Neural crest cell (in vitro differentiated cells): ENCODE data around the gene CHCHD10. TPM values are rescaled to one million over a fixed set of nuclear protein-coding genes. Genes with fewer than 3 reads are reported as not detected.

ENCODE experiments used
- DNase-seq: peaks from one replicate; pipeline ENCODE4 v3.0.0; 2021; ENCODE audit warnings: low read depth, mixed read lengths, low spot score
- H3K27ac Mint-ChIP-seq: one replicate; pipeline ENCODE4 v1.8.0; 2021; ENCODE audit warnings: mild to moderate bottlenecking, mixed read lengths; ENCODE audit not compliant: unreplicated experiment
- H3K27me3 Mint-ChIP-seq: 2 replicates; pipeline ENCODE4 v1.8.0; 2021; ENCODE audit warnings: low read depth, mild to moderate bottlenecking, mixed read lengths
- H3K36me3 Mint-ChIP-seq: 2 replicates; pipeline ENCODE4 v1.8.0; 2021; ENCODE audit warnings: low read depth, mild to moderate bottlenecking, mixed read lengths
- H3K4me1 Mint-ChIP-seq: 2 replicates; pipeline ENCODE4 v1.8.0; 2021; ENCODE audit warnings: mixed read lengths
- H3K4me3 Mint-ChIP-seq: one replicate; pipeline ENCODE4 v1.8.0; 2021; ENCODE audit warnings: mild to moderate bottlenecking, mixed read lengths
- H3K9me3 Mint-ChIP-seq: 2 replicates; pipeline ENCODE4 v1.8.0; 2021; ENCODE audit warnings: mixed read lengths
- CTCF ChIP-seq: fragments of 200-600 bp; sonication (generic); conservative IDR thresholded peaks from 2 replicates; pipeline ENCODE4 v1.5.0; 2021; ENCODE audit warnings: antibody characterized with exemption, mild to moderate bottlenecking
- total RNA-seq: library from RNA; stranded (reverse); gene quantifications from 2 replicates; pipeline ENCODE4 v1.2.1, GENCODE V29; 2021

CHCHD10 gene
- total RNA-seq, 1 donor from 2014 or later: 38.8 TPM

- DNase-seq: no peak
- Mint-ChIP-seq H3K27ac (no peak overlapping the region), H3K4me1 (peaks cover 21% of the 10 kb centered on the region), H3K4me3 (peak overlapping the region; percentile 89), H3K36me3 (peaks cover 2% of the 10 kb centered on the region), H3K9me3 (no peaks in the 10 kb centered on the region), H3K27me3 (no peaks in the 10 kb centered on the region)
- no peak for TF ChIP-seq CTCF
Observed at GRCh38 chr22:23750367-23750713, 17.4 kb downstream of the CHCHD10 start.

DNA sequence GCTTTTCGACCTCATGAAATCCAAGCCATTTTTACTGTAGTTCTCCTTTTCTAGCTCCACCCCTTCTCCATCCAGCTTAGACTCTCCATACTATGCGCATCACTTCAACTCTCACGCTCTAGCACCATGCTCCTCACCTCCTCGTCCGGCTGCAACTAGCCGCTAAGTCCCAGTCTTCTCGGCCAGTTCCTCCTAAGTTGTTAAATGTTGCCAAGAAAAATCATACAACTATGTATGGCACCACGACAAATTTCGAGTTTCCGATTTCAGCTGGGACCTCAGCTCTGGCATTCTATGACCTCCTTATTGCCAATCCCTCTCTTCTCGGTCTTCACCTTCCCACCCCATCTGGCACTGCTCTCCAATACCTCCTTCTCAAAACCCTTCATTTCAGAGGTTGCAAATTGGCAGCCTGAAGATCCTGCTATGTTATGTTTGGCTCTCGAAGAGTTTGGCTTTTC is 17.9 kb downstream of the CHCHD10 start:
- no peaks in the 10 kb centered on the region for H3K27me3 Mint-ChIP-seq
- no peak overlapping the region for H3K27ac Mint-ChIP-seq
- H3K9me3 Mint-ChIP-seq: no peaks in the 10 kb centered on the region
- TF ChIP-seq CTCF: no peak
- H3K36me3 Mint-ChIP-seq: peaks cover 7% of the 10 kb centered on the region
- DNase-seq: no peak
- H3K4me1 Mint-ChIP-seq: peaks cover 21% of the 10 kb centered on the region
- H3K4me3 Mint-ChIP-seq: peak overlapping the region; percentile 89

DNA sequence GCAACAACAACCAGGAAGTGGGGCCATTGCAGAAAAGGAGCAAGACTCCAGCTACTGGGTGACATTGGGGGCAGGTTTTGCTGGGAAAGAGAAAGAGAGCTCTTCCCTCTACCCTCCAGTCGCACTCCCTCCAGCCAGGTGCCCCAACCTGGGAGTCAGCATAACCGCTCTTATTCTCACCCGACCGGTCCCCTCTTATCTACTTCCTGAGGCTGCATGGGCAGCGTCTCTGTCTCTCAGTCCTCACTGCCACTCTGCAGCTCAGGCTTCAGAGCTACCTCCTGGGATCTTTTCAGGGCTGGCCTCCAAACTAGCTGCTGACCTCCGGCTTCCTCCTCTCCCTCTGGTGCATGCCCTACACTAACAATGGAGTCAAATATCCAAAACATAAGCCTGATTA is 22.0 kb downstream of the CHCHD10 start:
- Mint-ChIP-seq H3K4me1 (peaks cover 17% of the 10 kb centered on the region), H3K36me3 (peaks cover 18% of the 10 kb centered on the region), H3K27me3 (no peaks in the 10 kb centered on the region), H3K27ac (no peak overlapping the region), H3K4me3 (peak overlapping the region; percentile 15), H3K9me3 (no peaks in the 10 kb centered on the region)
- DNase-seq: no peak
- no peak for TF ChIP-seq CTCF

GRCh38 chr22:23744485-23744884 is 23.3 kb downstream of the CHCHD10 start:
- H3K4me1 Mint-ChIP-seq: peaks cover 5% of the 10 kb centered on the region
- no peak for TF ChIP-seq CTCF
- H3K27ac Mint-ChIP-seq: no peak overlapping the region
- no peak for DNase-seq
- H3K4me3 Mint-ChIP-seq: no peak overlapping the region
- peaks cover 18% of the 10 kb centered on the region for H3K36me3 Mint-ChIP-seq
- no peaks in the 10 kb centered on the region for H3K27me3 Mint-ChIP-seq
- no peaks in the 10 kb centered on the region for H3K9me3 Mint-ChIP-seq

DNA sequence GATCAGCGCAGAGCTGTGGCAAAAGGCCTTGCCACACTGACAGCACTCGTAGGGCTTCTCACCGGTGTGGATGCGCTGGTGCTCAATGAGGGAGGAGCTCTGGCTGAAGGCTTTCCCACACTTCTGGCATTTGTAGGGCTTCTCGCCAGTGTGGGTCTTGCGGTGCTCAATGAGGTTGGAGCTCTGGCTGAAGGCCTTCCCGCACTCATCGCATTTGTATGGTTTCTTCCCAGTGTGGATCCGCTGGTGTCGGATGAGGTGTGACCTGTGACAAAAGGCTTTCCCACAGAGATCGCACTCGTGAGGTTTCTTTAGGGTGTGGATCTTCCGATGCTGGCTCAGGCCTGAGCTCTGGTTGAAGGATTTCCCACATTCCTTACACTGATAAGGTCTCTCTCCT is 23.8 kb downstream of the CHCHD10 start:
- peaks cover 4% of the 10 kb centered on the region for H3K4me1 Mint-ChIP-seq
- peaks cover 18% of the 10 kb centered on the region for H3K36me3 Mint-ChIP-seq
- no peak overlapping the region for H3K27ac Mint-ChIP-seq
- no peaks in the 10 kb centered on the region for H3K9me3 Mint-ChIP-seq
- DNase-seq: no peak
- H3K4me3 Mint-ChIP-seq: no peak overlapping the region
- no peaks in the 10 kb centered on the region for H3K27me3 Mint-ChIP-seq
- TF ChIP-seq CTCF: no peak

DNA sequence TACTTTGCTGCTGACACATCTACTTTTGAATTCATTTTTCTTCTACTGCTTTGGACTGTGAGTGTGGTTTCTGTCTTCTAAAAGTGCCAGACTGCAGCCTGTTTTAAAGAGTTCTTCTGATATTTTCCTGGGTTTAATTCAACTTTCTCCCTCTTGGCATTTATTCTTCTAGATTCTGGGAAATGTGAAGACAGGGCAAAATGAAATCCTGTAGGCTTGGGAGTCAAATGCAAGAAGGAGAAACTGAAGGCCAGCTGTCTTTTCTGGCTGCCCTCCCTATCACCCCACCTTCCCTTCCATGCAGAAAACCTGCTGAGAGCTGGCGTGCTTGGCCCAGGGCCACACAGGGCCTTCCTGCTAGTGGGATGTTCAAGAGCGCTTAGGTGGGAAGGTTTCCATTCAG is 24.5 kb downstream of the CHCHD10 start:
- Mint-ChIP-seq H3K27me3 (no peaks in the 10 kb centered on the region), H3K36me3 (peaks cover 18% of the 10 kb centered on the region), H3K4me1 (peaks cover 4% of the 10 kb centered on the region), H3K9me3 (no peaks in the 10 kb centered on the region), H3K27ac (peak overlapping the region; percentile 50), H3K4me3 (no peak overlapping the region)
- TF ChIP-seq CTCF: no peak
- DNase-seq: no peak
